HG03108 (cell line): Measurements from ENCODE around the gene SERPINB12.

Source experiments
- ATAC-seq: cut with Tn5 transposase; IDR thresholded peaks from one replicate; pipeline ENCODE4 v1.9.1; 2021; ENCODE audit warnings: moderate library complexity; ENCODE audit not compliant: unreplicated experiment

SERPINB12 gene

DNA sequence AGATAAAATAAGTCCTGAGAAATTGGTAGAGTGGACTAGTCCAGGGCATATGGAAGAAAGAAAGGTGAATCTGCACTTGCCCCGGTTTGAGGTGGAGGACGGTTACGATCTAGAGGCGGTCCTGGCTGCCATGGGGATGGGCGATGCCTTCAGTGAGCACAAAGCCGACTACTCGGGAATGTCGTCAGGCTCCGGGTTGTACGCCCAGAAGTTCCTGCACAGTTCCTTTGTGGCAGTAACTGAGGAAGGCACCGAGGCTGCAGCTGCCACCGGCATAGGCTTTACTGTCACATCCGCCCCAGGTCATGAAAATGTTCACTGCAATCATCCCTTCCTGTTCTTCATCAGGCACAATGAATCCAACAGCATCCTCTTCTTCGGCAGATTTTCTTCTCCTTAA, 54.8 kb downstream of the SERPINB12 start:
- no peak for ATAC-seq

GRCh38 chr18:63603355-63603754, 61.2 kb downstream of the SERPINB12 start:
- no peak for ATAC-seq

- ATAC-seq = peak; percentile 92
Measured at GRCh38 chr18:63603772-63604171, 61.6 kb downstream of the SERPINB12 start.

DNA sequence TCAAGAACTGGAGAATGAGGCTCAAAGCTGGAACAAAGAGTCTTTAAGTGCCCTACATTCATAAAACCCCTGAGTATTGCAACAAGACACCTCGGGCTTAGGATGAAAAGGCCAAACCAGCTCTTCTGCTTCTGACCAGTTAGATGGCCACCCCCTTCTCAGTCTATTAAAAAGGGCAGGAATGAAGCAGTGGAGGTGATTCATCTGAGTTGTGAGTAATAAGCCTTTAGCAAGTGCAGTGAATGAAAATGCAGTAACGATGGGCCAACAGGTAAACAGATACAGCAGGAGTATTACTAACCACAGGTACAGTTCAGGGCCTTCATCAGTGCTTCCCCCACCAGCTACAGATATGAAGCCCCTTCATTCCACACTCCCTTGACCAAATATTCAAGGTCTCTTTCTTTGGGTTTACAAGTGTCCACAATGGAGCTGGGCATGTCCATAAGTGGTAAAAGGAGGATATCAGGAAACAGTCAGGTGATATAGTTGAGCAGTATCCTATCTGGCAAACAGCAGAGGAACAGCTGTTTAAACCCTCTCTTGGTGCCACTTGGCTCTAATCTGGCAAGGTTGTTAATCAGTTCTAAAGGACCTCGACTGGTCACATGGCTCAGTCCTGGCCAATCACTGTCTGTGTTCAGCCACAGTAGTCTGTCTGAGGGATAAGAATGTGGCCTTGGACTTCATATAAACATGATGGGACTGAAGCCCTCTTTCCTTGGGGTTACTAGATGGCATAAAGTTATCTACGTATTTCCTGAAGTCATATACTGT, 62.8 kb downstream of the SERPINB12 start:
- no peak for ATAC-seq

- ATAC-seq = no peak
Measured at GRCh38 chr18:63606526-63606925, 64.4 kb downstream of the SERPINB12 start.

DNA sequence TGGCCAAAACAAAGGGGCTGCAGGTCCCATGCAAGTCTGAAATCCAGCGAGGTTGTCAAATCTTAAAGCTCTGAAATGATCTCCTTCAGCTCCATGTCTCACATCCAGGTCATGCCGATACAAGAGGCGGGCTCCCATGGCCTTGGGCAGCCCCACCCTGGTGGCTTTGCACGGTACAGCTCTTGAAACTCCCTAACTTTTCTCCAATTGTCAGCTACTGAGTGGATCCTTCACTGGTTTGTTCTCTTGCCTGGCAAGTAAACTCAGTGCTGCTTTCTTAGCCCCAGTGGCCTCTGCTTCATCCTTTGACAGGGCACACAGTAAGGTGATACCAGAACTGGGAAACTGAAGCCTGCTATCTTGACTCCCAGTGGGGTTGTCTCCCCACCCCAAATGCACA, 71.3 kb downstream of the SERPINB12 start:
- no peak for ATAC-seq

- peak; percentile 62 for ATAC-seq
Measured at GRCh38 chr18:63617049-63617914, 75.1 kb downstream of the SERPINB12 start.

DNA sequence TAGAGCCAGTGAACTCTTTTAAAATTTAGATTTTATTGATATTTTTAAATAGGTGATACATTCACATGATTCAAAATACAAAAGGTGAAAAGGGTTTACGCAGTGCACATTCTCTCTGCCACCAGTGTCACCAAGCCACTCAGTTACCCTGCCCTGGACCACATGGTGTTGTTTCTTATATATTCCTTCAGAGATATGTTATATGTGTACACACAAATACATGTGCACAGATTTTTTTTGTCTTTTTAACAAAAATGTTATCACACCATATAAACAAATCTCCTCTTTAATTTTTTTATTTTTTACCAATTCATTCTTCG, 75.7 kb downstream of the SERPINB12 start:
- no peak for ATAC-seq
